GOT3 (cell line): Measurements from ENCODE around the gene TMEM150C.
"Not testable (repeated sequence)": the region's sequence is repeated elsewhere in the genome, so short reads cannot be mapped to it uniquely, and the experiment has no call there.

Experiments used
- DNase-seq: peaks from one replicate; lab custom pipeline; 2025; ENCODE audit warnings: mixed read lengths; lab: John Stamatoyannopoulos, UW

TMEM150C gene

GRCh38 chr4:82569076-82569475, 7.3 kb upstream of the TMEM150C start:
- no peak for DNase-seq

- no peak for DNase-seq
These were observed 5.7 kb upstream of the TMEM150C start for GRCh38 chr4:82567444-82567843.

GRCh38 chr4:82562564-82562854, 721 bp upstream of the TMEM150C start:
- DNase-seq: no peak

GRCh38 chr4:82560853-82561785, 669 bp downstream of the TMEM150C start:
- no peak for DNase-seq

GRCh38 chr4:82559735-82560120, 2.1 kb downstream of the TMEM150C start:
- no peak for DNase-seq

GRCh38 chr4:82559090-82559734, 2.6 kb downstream of the TMEM150C start:
- DNase-seq: not testable (repeated sequence)

GRCh38 chr4:82555276-82555675, 6.5 kb downstream of the TMEM150C start:
- no peak for DNase-seq

- DNase-seq: no peak
These were observed 8.8 kb downstream of the TMEM150C start for GRCh38 chr4:82553020-82553419.

- DNase-seq: no peak
These were observed 10.1 kb downstream of the TMEM150C start for GRCh38 chr4:82551734-82552133.

- DNase-seq: not testable (repeated sequence)
These were observed 13.9 kb downstream of the TMEM150C start for GRCh38 chr4:82547850-82548249.

- DNase-seq: no peak
These were observed 18.7 kb downstream of the TMEM150C start for GRCh38 chr4:82543131-82543530.

GRCh38 chr4:82542642-82543041, 19.1 kb downstream of the TMEM150C start:
- DNase-seq: no peak

GRCh38 chr4:82529322-82529721, 32.5 kb downstream of the TMEM150C start:
- no peak for DNase-seq

GRCh38 chr4:82528868-82529267, 32.9 kb downstream of the TMEM150C start:
- DNase-seq: no peak

GRCh38 chr4:82528074-82528473, 33.7 kb downstream of the TMEM150C start:
- DNase-seq: no peak

GRCh38 chr4:82525307-82525911, 36.4 kb downstream of the TMEM150C start:
- DNase-seq: no peak

GRCh38 chr4:82524570-82525152, 37.1 kb downstream of the TMEM150C start:
- no peak for DNase-seq

- DNase-seq: no peak
These were observed 38.6 kb downstream of the TMEM150C start for GRCh38 chr4:82523179-82523578.

GRCh38 chr4:82522472-82522871, 39.3 kb downstream of the TMEM150C start:
- no peak for DNase-seq

GRCh38 chr4:82521283-82521682, 40.5 kb downstream of the TMEM150C start:
- no peak for DNase-seq

GRCh38 chr4:82519776-82520175, 42.0 kb downstream of the TMEM150C start:
- no peak for DNase-seq

- DNase-seq: no peak
These were observed 42.7 kb downstream of the TMEM150C start for GRCh38 chr4:82519072-82519471.

GRCh38 chr4:82517043-82517442, 44.7 kb downstream of the TMEM150C start:
- no peak for DNase-seq
